ENCODE results near the gene ANKK1. TPM values are rescaled to one million over a fixed set of nuclear protein-coding genes. Genes with fewer than 3 reads are reported as not detected.

ANKK1 gene
- total and polyA plus RNA-seq, 2 of the 8 experiments (the other 6 are each of a cell fraction or from before 2014, with no cell fraction given), result 0.11 TPM; not detected in 1

GRCh38 chr11:113446938-113447337 is 59.4 kb downstream of the ANKK1 start (continued):
- TF ChIP-seq CHD7 (IDR thresholded peaks at IDR 0.05; ENCODE audit: insufficient replicate concordance, low read length), result no peak
- no peak for TF ChIP-seq CTCF (IDR thresholded peaks at IDR 0.05; ENCODE audit: control extremely low read depth in 1 of 3, insufficient read depth in 1 of 3, low read depth in 1 of 3, low read length in 3 of 3)
- no peak for TF ChIP-seq TCF12 (IDR thresholded peaks at IDR 0.05; ENCODE audit: low read depth, low read length)
- no peak for TF ChIP-seq CREB1 (IDR thresholded peaks at IDR 0.05)
- no peak for TF ChIP-seq CEBPB (IDR thresholded peaks at IDR 0.05; ENCODE audit: low read depth, low read length)
- no peak for TF ChIP-seq KDM4A (IDR thresholded peaks at IDR 0.05; ENCODE audit: low read depth, low read length, severe bottlenecking)
- TF ChIP-seq SIX5 (IDR thresholded peaks at IDR 0.05; ENCODE audit: low read depth, low read length), result no peak
- no peak for TF ChIP-seq ASH2L (IDR thresholded peaks at IDR 0.05; ENCODE audit: low read length)
- TF ChIP-seq RNF2 (IDR thresholded peaks at IDR 0.05; ENCODE audit: borderline replicate concordance, low read depth, low read length, missing control alignments, poor library complexity, severe bottlenecking), result no peak
- no peak for TF ChIP-seq CHD2 (IDR thresholded peaks at IDR 0.05; ENCODE audit: low read length)
